Ovary (tissue), 3 donors: Measurements from ENCODE around the gene NKAIN2.

Experiments used
- POLR2A ChIP-seq: fragments of 450-650 bp; IDR thresholded peaks from one replicate; pipeline ENCODE4 v1.6.1; 2017; ENCODE audit warnings: antibody characterized with exemption, mild to moderate bottlenecking, moderate library complexity
- TF ChIP-seq, protein P1 (sequence below), 3 donors: fragments of 450-650 bp in 2 of 3; fragments of 200-600 bp in 1 of 3; IDR thresholded peaks; one replicate each; pipeline versions ENCODE4 v1.5.1 to v1.8.0; 2016 to 2022; ENCODE audit warnings: antibody characterized with exemption in 3 of 3, mild to moderate bottlenecking in 1 of 3
- donor health status: DM: no; HTN: no; CAD: no.

DNA sequence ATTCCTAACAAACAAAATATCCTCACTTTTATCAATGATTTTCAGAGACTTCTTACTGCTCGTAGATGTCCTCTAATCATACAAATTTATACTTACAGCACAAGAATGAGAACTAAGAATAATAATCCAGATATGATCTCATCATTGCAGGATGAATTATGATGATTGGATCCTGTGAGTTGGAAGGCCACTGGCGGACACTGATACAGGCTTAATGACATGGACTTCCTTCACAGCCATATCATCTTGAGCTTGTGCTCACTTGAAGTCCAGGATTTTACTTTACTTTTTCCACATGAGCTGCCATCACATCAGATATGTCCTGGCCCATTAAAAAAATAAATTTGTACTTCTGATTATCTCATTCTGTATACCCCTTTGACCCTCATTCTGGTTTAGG is 94.3 kb downstream of the NKAIN2 start:
- TF ChIP-seq, protein P1, sequence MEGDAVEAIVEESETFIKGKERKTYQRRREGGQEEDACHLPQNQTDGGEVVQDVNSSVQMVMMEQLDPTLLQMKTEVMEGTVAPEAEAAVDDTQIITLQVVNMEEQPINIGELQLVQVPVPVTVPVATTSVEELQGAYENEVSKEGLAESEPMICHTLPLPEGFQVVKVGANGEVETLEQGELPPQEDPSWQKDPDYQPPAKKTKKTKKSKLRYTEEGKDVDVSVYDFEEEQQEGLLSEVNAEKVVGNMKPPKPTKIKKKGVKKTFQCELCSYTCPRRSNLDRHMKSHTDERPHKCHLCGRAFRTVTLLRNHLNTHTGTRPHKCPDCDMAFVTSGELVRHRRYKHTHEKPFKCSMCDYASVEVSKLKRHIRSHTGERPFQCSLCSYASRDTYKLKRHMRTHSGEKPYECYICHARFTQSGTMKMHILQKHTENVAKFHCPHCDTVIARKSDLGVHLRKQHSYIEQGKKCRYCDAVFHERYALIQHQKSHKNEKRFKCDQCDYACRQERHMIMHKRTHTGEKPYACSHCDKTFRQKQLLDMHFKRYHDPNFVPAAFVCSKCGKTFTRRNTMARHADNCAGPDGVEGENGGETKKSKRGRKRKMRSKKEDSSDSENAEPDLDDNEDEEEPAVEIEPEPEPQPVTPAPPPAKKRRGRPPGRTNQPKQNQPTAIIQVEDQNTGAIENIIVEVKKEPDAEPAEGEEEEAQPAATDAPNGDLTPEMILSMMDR (IDR thresholded peaks at IDR 0.05), result no peak
- no peak for TF ChIP-seq POLR2A
